Stimulated activated naive B cell treated with anti-CD40 and anti-IgM and Interleukin-4, amounts not matched to agents 10 μg/mL and 1 μg/mL and 100 μg/mL, for 72 hours (primary cell): ENCODE measurements around the gene DLX4.

ENCODE experiments used
- ATAC-seq, 2 donors: fragments of 150-1000 bp; cut with Tn5 transposase; replicated peaks; 2 replicates each; pipeline ENCODE4 v1.10.0; 2021; ENCODE audit warnings: moderate library complexity in 1 of 2
- DNase-seq: peaks from one replicate; pipeline ENCODE4 v3.0.0; 2021
- H3K27ac Mint-ChIP-seq: one replicate; pipeline ENCODE4 v1.8.0; 2022; ENCODE audit warnings: mild to moderate bottlenecking, mixed read lengths
- H3K27me3 Mint-ChIP-seq, 2 donors: one replicate each; pipeline ENCODE4 v1.8.0; 2022; ENCODE audit warnings: mixed read lengths in 2 of 2
- H3K36me3 Mint-ChIP-seq, 2 donors: one replicate each; pipeline ENCODE4 v1.8.0; 2022; ENCODE audit warnings: mixed read lengths in 2 of 2, mild to moderate bottlenecking in 1 of 2
- H3K4me1 Mint-ChIP-seq, 2 donors: one replicate each; pipeline ENCODE4 v1.8.0; 2022; ENCODE audit warnings: mixed read lengths in 2 of 2, mild to moderate bottlenecking in 1 of 2
- H3K4me3 Mint-ChIP-seq, 2 donors: one replicate each; pipeline ENCODE4 v1.8.0; 2022; ENCODE audit warnings: mild to moderate bottlenecking in 2 of 2, mixed read lengths in 2 of 2, moderate library complexity in 1 of 2
- H3K9me3 Mint-ChIP-seq, 2 donors: one replicate each; pipeline ENCODE4 v1.8.0; 2022; ENCODE audit warnings: mixed read lengths in 2 of 2, mild to moderate bottlenecking in 1 of 2

The DLX4 gene

GRCh38 chr17:49957350-49957749 is 11.6 kb upstream of the DLX4 start:
- H3K27ac Mint-ChIP-seq = no peak overlapping the region
- DNase-seq (no peak), ATAC-seq (no peak)
- H3K4me1 Mint-ChIP-seq = peaks cover 1 to 3% of the 10 kb centered on the region in 2 donors
- H3K27me3 Mint-ChIP-seq = peaks cover 54 to 64% of the 10 kb centered on the region in 2 donors
- H3K4me3 Mint-ChIP-seq = no peak overlapping the region
- H3K9me3 Mint-ChIP-seq = no peaks in the 10 kb centered on the region
- no peaks in the 10 kb centered on the region for H3K36me3 Mint-ChIP-seq

GRCh38 chr17:49958723-49959122 is 10.3 kb upstream of the DLX4 start:
- no peak for DNase-seq
- H3K9me3 Mint-ChIP-seq = peaks cover 0 to 1% of the 10 kb centered on the region in 2 donors
- H3K4me3 Mint-ChIP-seq = no peak overlapping the region
- H3K27ac Mint-ChIP-seq = no peak overlapping the region
- ATAC-seq = no peak
- H3K4me1 Mint-ChIP-seq = peaks cover 7 to 12% of the 10 kb centered on the region in 2 donors
- H3K27me3 Mint-ChIP-seq = peaks cover 54 to 64% of the 10 kb centered on the region in 2 donors
- no peaks in the 10 kb centered on the region for H3K36me3 Mint-ChIP-seq

GRCh38 chr17:49959183-49959935 is 9.6 kb upstream of the DLX4 start:
- DNase-seq (no peak), ATAC-seq (no peak)
- H3K4me3 Mint-ChIP-seq = no peak overlapping the region
- peaks cover 57 to 64% of the 10 kb centered on the region in 2 donors for H3K27me3 Mint-ChIP-seq
- H3K4me1 Mint-ChIP-seq = peaks cover 13 to 16% of the 10 kb centered on the region in 2 donors
- peaks cover 0 to 1% of the 10 kb centered on the region in 2 donors for H3K9me3 Mint-ChIP-seq
- H3K36me3 Mint-ChIP-seq = no peaks in the 10 kb centered on the region
- H3K27ac Mint-ChIP-seq = no peak overlapping the region

GRCh38 chr17:49962599-49963308 is 6.2 kb upstream of the DLX4 start:
- Mint-ChIP-seq H3K27ac (no peak overlapping the region), H3K4me1 (peaks cover 24 to 33% of the 10 kb centered on the region in 2 donors)

GRCh38 chr17:49963309-49963625 is 5.7 kb upstream of the DLX4 start:
- no peaks in the 10 kb centered on the region for H3K36me3 Mint-ChIP-seq
- peak overlapping the region; percentile 49 for H3K27ac Mint-ChIP-seq
- no peak for ATAC-seq
- no peak for DNase-seq
- H3K4me1 Mint-ChIP-seq = peaks cover 24 to 33% of the 10 kb centered on the region in 2 donors
- peaks cover 0 to 1% of the 10 kb centered on the region in 2 donors for H3K9me3 Mint-ChIP-seq
- H3K27me3 Mint-ChIP-seq = peaks cover 75 to 88% of the 10 kb centered on the region in 2 donors
- H3K4me3 Mint-ChIP-seq = no peak overlapping the region

More at GRCh38 chr17:49962599-49963308, 6.2 kb upstream of the DLX4 start:
- ATAC-seq = peak in 1 of 2 donors; percentile 53
- no peak overlapping the region for H3K4me3 Mint-ChIP-seq
- no peak for DNase-seq
- peaks cover 0 to 1% of the 10 kb centered on the region in 2 donors for H3K9me3 Mint-ChIP-seq
- peaks cover 73 to 83% of the 10 kb centered on the region in 2 donors for H3K27me3 Mint-ChIP-seq
- H3K36me3 Mint-ChIP-seq = no peaks in the 10 kb centered on the region

GRCh38 chr17:49963626-49964302 is 5.2 kb upstream of the DLX4 start:
- no peak for DNase-seq
- peak overlapping the region; percentile 71 for H3K27ac Mint-ChIP-seq

GRCh38 chr17:49964303-49964768 is 4.7 kb upstream of the DLX4 start:
- peaks cover 0 to 1% of the 10 kb centered on the region in 2 donors for H3K9me3 Mint-ChIP-seq
- ATAC-seq (no peak), DNase-seq (no peak)
- peaks cover 27 to 41% of the 10 kb centered on the region in 2 donors for H3K4me1 Mint-ChIP-seq
- H3K36me3 Mint-ChIP-seq = no peaks in the 10 kb centered on the region
- peaks cover 81 to 94% of the 10 kb centered on the region in 2 donors for H3K27me3 Mint-ChIP-seq
- peak overlapping the region; percentile 71 for H3K27ac Mint-ChIP-seq
- peak overlapping the region; percentile 60 to 63 for H3K4me3 Mint-ChIP-seq

More at GRCh38 chr17:49963626-49964302, 5.2 kb upstream of the DLX4 start:
- Mint-ChIP-seq H3K9me3 (peaks cover 0 to 1% of the 10 kb centered on the region in 2 donors), H3K4me3 (peak overlapping the region; percentile 60 to 63), H3K4me1 (peaks cover 25 to 35% of the 10 kb centered on the region in 2 donors), H3K36me3 (no peaks in the 10 kb centered on the region), H3K27me3 (peaks cover 76 to 91% of the 10 kb centered on the region in 2 donors)
- no peak for ATAC-seq

- ATAC-seq (no peak), DNase-seq (no peak)
- Mint-ChIP-seq H3K27me3 (peaks cover 82 to 94% of the 10 kb centered on the region in 2 donors), H3K4me1 (peaks cover 30 to 47% of the 10 kb centered on the region in 2 donors), H3K27ac (peak overlapping the region; percentile 71), H3K36me3 (no peaks in the 10 kb centered on the region), H3K9me3 (peaks cover 0 to 1% of the 10 kb centered on the region in 2 donors), H3K4me3 (peak overlapping the region; percentile 60 to 63)
Measured at GRCh38 chr17:49964769-49965523, 4.0 kb upstream of the DLX4 start.

GRCh38 chr17:49965524-49965909 is 3.5 kb upstream of the DLX4 start:
- peaks cover 0 to 1% of the 10 kb centered on the region in 2 donors for H3K9me3 Mint-ChIP-seq
- ATAC-seq = no peak
- no peak overlapping the region for H3K27ac Mint-ChIP-seq
- H3K4me1 Mint-ChIP-seq = peaks cover 33 to 52% of the 10 kb centered on the region in 2 donors
- H3K27me3 Mint-ChIP-seq = peaks cover 87 to 97% of the 10 kb centered on the region in 2 donors
- H3K4me3 Mint-ChIP-seq = no peak overlapping the region
- DNase-seq = no peak
- H3K36me3 Mint-ChIP-seq = no peaks in the 10 kb centered on the region

GRCh38 chr17:49966767-49967166 is 2.2 kb upstream of the DLX4 start:
- H3K27me3 Mint-ChIP-seq = peaks cover 88 to 97% of the 10 kb centered on the region in 2 donors
- ATAC-seq (no peak), DNase-seq (no peak)
- H3K36me3 Mint-ChIP-seq = peaks cover 0 to 3% of the 10 kb centered on the region in 2 donors
- peaks cover 0 to 1% of the 10 kb centered on the region in 2 donors for H3K9me3 Mint-ChIP-seq
- no peak overlapping the region for H3K4me3 Mint-ChIP-seq
- H3K27ac Mint-ChIP-seq = no peak overlapping the region
- H3K4me1 Mint-ChIP-seq = peaks cover 41 to 63% of the 10 kb centered on the region in 2 donors

GRCh38 chr17:49967205-49967604 is 1.8 kb upstream of the DLX4 start:
- H3K27me3 Mint-ChIP-seq = peaks cover 88 to 98% of the 10 kb centered on the region in 2 donors
- H3K9me3 Mint-ChIP-seq = peaks cover 0 to 1% of the 10 kb centered on the region in 2 donors
- H3K4me3 Mint-ChIP-seq = no peak overlapping the region
- H3K36me3 Mint-ChIP-seq = peaks cover 0 to 3% of the 10 kb centered on the region in 2 donors
- no peak for DNase-seq
- H3K27ac Mint-ChIP-seq = no peak overlapping the region
- peaks cover 42 to 67% of the 10 kb centered on the region in 2 donors for H3K4me1 Mint-ChIP-seq
- ATAC-seq = no peak

GRCh38 chr17:49967621-49968404 is 1.2 kb upstream of the DLX4 start:
- peaks cover 0 to 1% of the 10 kb centered on the region in 2 donors for H3K9me3 Mint-ChIP-seq
- H3K36me3 Mint-ChIP-seq = peaks cover 0 to 3% of the 10 kb centered on the region in 2 donors
- H3K27ac Mint-ChIP-seq = no peak overlapping the region
- no peak for ATAC-seq
- peaks cover 39 to 73% of the 10 kb centered on the region in 2 donors for H3K4me1 Mint-ChIP-seq
- H3K27me3 Mint-ChIP-seq = peaks cover 86 to 98% of the 10 kb centered on the region in 2 donors
- peak overlapping the region; percentile 91 to 93 for H3K4me3 Mint-ChIP-seq
- no peak for DNase-seq
